ENCODE results near the gene ZNF536.
"Not testable (repeated sequence)": the region's sequence is repeated elsewhere in the genome, so short reads cannot be mapped to it uniquely, and the experiment has no call there.

ZNF536 gene

DNA sequence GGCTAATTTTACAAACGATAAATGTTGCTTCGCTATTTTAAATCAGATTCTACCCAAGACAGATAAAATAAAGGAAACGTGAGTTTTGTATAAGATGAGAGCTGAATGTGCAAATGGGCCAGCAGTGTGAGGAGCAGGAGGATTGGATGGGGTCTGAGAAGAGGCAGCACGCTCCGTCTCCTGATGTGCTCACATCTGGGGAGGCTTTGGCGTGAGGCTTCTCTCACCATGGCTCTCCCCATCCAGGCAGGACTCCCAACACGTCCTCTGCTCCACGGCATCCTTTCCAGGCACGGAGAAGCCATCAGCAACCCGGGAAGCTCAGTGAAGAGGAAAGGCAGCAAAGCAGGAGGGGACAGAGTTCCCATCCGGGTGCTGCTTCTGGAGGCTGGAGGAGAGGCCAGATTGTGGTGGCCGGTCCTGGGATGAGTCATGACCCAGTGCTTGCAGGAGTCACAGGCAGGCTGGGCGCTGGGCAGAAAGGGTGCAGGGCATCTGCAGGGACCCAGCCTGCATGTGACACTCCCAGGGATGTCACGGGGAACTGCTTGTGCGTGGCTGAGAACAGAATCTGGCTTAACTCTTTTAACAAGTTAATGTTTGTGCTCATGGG lies 47.5 kb downstream of the ZNF536 start:
- DNase-seq (ENCODE audit: low read depth in 3 of 3) = no peak

DNA sequence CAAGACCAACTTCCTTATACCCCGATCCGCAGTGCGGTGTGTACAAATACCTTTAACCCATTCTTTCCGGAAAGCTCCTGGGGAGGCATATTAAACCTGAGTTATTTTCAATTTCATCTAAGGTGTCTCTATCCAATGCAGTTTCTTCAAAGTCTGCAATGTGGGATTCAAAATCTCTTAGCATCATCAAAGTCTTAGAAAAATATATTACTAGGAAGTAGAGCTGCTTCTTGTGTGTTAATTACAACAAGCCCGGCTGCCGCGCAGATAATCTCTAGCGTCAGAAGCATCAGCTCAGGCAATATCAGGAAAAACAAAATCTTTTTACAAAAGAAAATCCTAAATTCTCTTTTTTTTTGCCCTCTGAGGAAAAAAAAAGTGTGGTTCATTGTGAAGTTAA lies 48.1 kb downstream of the ZNF536 start:
- DNase-seq (ENCODE audit: low read depth in 3 of 3) = no peak

DNA sequence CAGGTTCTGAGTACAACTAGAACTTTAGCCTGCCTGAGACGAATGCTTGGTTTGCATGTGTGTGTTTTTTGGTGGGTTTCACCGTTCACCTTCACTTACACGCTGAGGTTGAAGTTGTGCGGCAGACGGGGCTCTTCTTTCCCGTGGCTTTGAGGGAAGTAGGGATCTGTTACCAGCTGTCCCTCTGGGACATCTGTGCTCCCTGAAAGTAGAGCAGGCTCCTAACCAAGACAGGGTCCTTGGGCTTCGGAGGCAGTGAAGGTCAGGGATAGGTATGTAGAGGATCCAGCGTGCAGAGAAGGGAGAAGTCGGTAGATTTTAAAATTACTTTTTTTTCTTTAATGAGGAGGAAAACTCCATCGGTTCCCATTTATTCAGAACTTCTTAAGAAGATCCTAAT lies 48.7 kb downstream of the ZNF536 start:
- no peak for DNase-seq (ENCODE audit: low read depth in 3 of 3)

DNA sequence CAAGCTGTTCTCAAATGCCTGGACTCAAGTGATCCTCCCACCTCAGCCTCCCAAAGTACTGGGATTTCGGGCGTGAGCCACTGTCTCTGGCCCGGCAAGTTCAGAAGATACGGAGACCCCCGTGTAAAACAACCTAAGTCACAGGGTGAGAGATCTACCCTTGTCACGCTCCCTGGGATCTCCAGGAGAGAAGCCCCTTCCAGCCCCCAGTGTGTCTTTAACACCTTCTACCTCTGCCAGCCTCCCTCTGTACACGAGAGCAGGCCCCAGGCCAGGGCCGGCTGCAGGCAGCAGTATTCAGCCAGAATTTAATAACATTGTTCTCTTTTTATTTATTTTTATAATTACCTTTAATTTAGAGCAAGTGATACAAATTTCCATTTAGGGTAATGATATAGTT lies 49.4 kb downstream of the ZNF536 start:
- no peak for DNase-seq (ENCODE audit: low read depth in 3 of 3)

DNA sequence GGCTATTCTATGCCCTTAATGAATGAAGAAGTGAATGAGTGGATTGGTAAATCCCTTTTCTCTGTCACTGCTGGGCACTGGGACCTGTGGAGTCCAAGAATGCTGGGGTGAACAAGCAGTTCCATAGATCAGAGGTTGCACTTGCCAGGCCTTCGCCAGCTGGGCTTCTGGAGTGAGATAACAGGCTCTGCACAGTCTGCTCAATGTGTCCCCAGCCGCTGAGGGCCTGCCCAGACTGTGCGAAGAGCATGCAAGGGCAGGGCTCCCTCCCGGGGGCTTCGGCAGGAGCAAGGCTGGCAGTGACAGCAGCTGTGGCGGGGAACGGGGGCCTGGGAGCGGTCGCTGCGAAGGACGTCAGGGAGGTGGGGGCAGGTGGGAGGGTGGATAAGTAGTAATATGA lies 51.3 kb downstream of the ZNF536 start:
- no peak for DNase-seq (ENCODE audit: low read depth in 3 of 3)

DNA sequence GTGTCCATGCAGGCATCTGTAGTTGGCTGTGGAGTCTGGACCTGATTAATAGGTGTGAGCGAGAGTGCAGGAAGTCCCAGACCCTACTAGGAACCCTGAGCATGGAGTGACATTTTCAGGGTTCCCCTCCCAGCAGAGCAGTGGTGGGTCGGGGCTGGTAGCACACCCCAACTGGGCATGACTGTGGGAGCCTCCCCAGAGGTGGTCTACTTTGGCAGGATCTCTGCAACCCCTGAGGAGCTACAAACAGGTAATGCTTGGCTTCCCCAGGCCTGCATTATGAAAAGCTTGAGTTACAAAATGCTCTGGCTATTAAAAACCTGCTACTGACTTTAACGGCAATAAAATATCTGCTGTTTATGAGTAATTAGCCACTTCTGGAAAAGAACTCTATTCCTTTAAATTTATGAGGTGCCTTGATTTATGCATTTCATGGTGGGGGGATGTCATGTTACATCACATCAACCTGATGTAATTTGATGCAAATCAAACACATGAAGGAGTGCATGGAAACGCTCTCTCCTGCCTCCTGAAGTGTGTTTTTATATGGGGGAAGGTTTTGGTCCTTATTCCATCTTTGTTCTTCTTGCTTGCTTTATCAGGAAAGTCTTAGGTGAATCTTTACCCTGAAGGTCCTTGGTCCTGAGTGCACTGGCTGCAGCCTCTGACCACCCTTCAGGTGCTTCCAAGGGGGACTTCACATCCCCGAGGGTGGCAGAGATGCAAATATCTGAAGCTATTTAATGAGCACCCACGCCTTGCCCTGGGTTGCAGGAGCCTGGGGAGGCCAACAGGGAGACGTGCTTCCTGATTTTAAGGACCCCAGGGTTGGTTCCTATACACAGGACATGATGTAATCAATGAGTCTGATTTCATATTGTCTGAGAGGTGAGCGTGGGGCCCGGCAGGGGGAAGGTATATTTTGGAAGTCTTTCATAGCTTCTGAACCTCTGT lies 54.0 kb downstream of the ZNF536 start:
- no peak for DNase-seq (ENCODE audit: low read depth in 3 of 3)

DNA sequence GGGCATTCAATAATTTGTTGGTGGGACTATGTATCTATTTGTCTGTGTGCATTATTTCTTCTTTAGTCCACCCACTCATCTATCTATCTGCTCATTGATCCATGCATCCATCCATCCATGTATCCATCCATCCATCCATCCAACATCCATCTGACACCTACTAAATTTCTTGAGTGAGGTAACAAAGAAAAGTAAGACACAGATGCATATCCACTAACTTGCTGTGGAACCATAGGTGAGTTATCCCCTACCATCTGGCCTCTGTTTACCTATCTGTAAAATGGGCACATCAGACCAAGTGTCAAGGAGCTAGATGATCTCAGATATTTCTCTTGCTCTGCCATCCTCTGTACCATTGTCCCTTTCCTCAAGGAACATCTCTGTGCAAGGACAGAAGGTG lies 54.7 kb downstream of the ZNF536 start:
- DNase-seq (ENCODE audit: low read depth in 3 of 3) = no peak

DNA sequence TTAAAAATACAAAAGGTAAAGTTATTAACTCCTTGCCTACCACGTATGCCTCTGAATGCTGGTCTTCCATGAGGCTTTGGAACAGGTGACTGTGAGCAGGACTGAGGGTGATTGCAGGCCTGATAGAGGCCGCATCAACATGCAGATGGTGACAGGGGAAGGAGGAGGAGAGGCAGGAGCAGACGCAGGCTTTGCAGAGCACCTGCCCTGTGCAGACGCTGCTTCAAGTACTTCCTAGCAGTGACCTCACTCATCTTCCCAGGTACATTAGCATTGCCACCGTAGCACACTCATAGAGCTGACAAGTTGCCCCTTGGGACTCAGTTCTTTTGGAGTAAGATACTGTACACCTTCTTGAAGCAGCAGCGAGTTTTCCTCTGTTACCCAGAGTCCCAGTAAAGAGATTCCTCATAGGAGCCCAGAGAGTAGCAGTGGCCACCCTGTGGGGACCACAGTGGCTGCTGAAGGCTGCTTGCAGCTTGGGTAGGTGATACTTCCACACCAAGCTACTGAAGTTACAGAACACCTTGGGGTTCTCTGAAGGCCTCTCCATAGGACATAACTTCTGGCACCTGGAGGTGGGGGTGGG lies 56.0 kb downstream of the ZNF536 start:
- no peak for DNase-seq (ENCODE audit: low read depth in 3 of 3)

DNA sequence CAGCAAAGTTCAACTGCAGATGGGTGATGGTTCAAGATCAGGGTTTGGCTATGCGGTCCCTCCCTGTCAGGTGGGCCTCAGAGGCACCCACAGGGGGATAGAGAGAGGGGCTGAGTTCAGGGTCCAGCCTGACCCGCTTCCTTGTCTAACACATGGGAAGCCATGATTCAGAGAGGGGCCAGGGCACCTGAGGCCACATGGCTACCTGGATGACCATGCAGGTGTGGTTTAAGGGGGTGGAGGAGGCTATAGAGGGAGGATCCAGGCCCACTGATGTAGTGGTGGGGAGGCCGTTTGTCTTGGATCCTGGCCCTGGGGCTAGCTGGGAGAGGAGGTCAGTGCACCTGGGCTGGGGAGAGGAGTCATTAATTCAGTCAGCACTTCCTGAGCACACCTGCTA lies 56.7 kb downstream of the ZNF536 start:
- DNase-seq (ENCODE audit: low read depth in 3 of 3) = no peak

DNA sequence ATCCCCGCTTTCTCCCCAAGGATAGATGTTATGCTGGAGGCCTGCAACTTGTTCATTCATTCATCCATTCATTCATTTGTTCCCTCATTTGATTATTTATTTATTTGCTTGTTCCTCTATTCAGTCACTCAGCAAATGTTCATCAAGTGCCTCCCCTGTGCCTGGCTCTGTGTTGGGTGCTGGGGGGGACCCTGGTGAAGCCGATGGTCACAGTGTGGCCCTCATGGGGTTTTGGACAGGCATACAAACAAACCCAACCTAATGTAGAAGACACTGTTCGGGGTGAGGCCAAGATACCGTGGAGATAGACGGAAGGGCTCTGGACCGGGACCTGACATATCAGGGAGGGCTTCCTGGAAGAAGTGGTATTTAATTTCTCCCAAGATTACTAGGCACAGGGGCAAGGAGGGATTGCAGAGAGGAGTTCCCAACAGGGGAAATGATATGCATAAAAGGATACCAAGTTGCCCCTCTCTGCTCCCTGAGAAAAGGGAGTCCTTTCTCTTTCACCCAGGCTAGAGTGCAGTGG lies 58.1 kb downstream of the ZNF536 start:
- no peak for DNase-seq (ENCODE audit: low read depth in 3 of 3)

DNA sequence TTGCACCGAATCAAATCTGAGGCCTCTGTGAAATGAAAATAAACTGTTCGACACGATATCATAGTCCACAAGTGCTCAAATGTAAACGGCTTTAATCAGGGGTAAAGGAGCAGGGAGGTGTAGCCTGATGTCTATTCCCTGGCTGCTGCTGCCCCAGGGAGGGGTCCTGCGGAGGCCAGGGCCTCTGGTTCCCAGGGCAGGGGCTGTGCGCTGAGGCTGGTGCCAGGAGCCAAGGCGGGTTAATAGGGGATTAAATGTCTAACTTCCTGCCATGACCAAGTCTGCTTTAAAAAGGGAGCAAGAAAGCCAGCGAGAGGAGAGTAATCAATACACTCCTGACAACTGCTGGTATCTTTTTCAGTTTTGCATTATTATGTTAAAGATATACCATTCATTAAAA lies 59.4 kb downstream of the ZNF536 start:
- DNase-seq (ENCODE audit: low read depth in 3 of 3) = no peak

DNA sequence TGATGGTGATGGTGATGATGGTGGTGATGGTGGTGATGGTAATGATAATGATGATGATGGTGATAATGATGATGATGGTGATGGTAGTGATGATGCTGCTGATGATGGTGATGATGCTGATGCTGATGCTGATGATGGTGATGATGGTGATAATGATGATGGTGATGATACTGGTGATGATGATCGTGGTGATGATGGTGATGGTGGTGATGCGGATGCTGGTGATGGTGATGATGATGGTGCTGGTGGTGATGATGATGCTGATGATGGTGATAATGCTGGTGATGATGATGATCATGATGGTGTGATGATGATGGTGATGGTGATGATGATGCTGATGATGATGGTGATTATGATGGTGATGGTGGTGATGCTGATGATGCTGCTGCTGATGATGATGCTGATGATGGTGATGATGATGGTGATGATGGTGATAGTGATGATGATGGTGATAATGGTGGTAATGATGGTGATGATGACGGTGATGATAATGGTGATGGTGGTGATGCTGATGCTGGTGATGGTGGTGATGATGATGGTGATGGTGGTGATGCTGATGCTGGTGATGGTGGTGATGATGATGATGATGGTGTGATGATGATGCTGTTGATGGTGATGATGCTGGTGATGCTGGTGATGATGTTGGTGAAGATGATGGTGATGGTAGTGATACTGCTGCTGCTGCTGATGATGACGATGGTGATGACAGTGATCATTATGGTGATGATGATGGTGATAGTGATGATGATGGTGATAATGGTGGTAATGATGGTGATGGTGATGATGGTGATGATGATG lies 62.8 kb downstream of the ZNF536 start:
- no peak for DNase-seq (ENCODE audit: low read depth in 3 of 3)

DNA sequence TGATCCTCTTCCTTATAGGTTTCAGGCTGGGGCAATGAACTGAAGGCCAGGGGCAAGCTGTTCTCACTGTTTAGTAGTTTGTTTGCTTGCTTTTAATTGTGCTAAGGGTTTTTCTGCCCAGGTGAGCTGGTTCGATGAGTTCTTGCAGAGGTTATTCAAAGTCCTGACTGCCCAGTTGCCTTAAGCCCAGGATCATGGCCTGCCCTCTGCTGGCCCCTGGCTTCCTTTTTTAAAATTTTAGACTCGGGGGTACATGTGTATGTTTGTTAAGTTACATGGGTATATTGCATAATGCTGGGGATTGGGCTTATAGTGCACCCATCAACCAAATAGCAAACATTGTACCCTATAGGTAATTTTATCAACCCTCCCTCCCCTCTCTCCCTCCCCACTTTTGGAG lies 65.7 kb downstream of the ZNF536 start:
- DNase-seq (ENCODE audit: low read depth in 3 of 3) = no peak

DNA sequence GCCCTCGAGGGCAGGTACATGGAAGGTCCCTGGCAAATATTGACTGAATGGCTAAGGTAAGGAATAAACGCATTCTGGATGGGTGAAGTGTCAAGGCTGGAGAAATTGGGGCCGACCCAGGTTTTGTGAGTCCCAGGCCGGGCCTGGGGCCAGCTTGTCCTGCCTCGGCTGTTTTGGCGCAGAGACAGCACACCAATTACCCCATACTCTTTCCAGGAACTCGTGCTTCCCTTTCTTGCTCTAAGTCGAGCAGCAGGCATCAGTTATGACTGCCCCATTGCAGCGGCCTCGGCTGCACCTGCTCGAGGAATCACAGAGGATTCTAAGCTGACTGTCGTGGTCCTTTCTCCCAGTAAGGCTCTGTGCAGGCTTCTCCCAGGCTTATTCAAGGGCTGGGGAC lies 67.1 kb downstream of the ZNF536 start:
- no peak for DNase-seq (ENCODE audit: low read depth in 3 of 3)

DNA sequence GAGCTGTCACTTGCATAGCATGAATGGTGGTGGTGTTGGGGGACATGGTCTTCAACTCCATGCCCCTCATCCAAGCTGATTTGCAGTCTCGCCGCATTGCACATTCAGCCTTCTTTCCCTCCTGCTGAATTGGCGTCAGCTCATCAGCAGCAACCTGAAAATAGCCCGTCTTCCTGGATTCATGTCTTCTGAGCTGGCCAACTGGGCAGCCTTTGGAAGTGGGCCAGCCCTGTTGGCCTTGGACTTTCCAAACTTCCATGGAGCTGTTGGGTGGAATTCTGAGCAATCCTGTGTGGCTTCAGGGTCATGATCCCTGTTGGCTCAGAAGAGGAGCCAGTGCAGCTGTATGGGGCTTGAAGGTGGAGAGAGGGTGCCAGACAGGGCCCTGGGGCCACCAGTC lies 68.8 kb downstream of the ZNF536 start:
- DNase-seq (ENCODE audit: low read depth in 3 of 3) = no peak

DNA sequence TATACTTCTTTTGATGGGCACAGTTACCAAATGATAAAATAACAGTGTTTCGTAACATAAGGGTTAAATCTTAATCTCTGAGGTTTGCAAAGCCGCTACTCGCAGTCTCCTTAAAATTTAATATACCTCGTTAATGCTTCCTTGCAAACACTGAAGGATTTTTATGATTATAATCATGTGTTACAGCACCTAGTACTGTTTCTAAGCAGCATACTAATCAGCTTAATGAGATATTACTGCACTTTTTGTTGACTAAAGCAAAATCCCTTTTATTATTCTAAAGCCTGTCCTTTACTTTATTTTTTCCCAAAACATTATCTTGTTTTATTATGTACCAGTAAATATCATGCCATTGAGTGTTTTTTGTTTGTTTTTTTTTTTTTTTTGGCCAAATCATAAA lies 70.5 kb downstream of the ZNF536 start:
- no peak for DNase-seq (ENCODE audit: low read depth in 3 of 3)

DNA sequence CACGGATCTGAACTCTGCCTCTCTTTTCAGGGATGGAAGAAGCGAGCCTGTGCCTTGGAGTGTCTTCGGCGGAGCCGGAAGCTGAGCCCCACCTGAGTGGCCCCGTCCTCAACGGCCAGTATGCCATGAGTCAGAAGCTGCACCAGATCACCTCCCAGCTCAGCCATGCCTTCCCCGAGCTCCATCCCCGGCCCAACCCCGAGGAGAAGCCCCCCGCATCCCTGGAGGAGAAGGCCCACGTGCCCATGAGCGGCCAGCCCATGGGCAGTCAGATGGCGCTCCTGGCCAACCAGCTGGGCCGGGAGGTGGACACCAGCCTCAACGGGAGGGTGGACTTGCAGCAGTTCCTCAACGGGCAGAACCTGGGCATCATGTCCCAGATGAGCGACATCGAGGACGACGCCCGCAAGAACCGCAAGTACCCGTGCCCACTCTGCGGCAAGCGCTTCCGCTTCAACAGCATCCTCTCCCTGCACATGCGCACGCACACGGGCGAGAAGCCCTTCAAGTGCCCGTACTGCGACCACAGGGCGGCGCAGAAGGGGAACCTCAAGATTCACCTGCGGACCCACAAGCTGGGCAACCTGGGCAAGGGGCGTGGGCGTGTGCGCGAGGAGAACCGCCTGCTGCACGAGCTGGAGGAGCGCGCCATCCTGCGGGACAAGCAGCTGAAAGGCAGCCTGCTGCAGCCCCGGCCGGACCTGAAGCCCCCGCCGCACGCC lies 71.5 kb downstream of the ZNF536 start:
- DNase-seq (ENCODE audit: low read depth in 3 of 3) = no peak

DNA sequence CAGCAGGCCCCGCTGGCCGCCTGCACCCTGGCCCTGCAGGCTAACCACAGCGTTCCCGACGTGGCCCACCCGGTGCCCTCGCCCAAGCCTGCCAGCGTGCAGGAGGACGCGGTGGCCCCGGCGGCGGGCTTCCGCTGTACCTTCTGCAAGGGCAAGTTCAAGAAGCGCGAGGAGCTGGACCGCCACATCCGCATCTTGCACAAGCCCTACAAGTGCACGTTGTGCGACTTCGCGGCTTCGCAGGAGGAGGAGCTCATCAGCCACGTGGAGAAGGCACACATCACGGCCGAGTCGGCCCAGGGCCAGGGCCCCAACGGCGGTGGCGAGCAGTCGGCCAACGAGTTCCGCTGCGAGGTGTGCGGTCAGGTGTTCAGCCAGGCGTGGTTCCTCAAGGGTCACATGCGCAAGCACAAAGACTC lies 72.1 kb downstream of the ZNF536 start:
- DNase-seq (ENCODE audit: low read depth in 3 of 3) = no peak

DNA sequence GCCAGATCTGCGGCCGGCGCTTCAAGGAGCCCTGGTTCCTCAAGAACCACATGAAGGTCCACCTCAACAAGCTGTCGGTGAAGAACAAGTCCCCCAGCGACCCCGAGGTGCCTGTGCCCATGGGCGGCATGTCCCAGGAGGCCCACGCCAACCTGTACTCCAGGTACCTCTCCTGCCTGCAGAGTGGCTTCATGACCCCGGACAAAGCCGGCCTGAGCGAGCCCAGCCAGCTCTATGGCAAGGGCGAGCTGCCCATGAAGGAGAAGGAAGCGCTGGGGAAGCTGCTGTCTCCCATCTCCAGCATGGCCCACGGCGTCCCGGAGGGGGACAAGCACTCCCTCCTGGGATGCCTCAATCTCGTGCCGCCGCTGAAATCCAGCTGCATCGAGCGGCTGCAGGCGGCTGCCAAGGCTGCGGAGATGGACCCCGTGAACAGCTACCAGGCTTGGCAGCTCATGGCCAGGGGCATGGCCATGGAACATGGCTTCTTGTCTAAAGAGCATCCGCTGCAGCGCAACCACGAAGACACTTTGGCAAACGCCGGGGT lies 72.6 kb downstream of the ZNF536 start:
- no peak for DNase-seq (ENCODE audit: low read depth in 3 of 3)

DNA sequence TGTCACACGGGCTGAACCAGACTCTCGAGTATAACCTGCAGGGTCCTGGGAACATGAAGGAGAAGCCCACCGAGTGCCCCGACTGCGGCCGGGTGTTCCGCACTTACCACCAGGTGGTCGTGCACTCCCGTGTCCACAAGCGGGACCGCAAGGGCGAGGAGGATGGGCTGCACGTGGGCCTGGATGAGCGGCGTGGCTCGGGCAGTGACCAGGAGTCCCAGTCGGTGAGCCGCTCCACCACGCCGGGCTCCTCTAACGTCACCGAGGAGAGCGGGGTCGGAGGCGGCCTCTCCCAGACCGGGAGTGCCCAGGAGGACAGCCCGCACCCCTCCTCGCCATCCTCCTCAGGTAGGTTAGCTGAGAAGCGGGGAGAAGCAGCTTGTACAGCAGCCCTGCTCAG lies 73.2 kb downstream of the ZNF536 start:
- no peak for DNase-seq (ENCODE audit: low read depth in 3 of 3)

DNA sequence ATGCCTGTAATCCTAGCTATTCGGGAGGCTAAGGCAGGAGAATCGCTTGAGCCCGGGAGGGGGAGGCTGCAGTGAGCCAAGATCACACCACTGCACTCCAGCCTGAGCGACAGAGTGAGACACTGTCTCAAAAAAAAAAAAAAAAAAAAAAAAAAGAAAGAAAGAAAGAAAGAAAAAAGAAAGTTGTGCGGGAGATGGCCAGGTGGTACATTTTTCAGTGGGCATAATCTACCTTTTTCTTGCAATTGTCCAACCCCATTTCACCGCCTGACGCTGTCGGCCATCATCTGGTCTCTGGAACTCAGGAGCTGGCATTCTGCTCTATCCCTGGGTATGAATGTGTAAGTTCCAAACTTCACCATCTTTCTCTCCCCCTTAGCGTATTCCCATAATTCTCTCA lies 73.9 kb downstream of the ZNF536 start:
- not testable (repeated sequence) for DNase-seq (ENCODE audit: low read depth in 3 of 3)
